RWPE2 (cell line): ENCODE results near the gene TRANK1.
"Not testable (repeated sequence)": the region's sequence is repeated elsewhere in the genome, so short reads cannot be mapped to it uniquely, and the experiment has no call there.

Experiments
- ATAC-seq: fragments of 200-7000 bp; cut with Tn5 transposase; 3 replicates; pipeline ENCODE4 v1.9.1; 2021; ENCODE audit warnings: low read depth
- DNase-seq: peaks from one replicate; pipeline ENCODE4 v3.0.0-alpha.2; 2020; ENCODE audit warnings: low spot score
- H3K27ac ChIP-seq: fragments of 450-650 bp; 2 replicates; pipeline ENCODE4 v1.5.1; 2017; ENCODE audit warnings: mild to moderate bottlenecking; ENCODE audit not compliant: poor library complexity, severe bottlenecking
- H3K27me3 ChIP-seq: fragments of 250-450 bp; sonication (Bioruptor Pico); 2 replicates; pipeline ENCODE4 v1.5.1; 2021; ENCODE audit warnings: mild to moderate bottlenecking, moderate library complexity; ENCODE audit not compliant: insufficient read depth, poor library complexity, severe bottlenecking
- H3K36me3 ChIP-seq: fragments of 250-450 bp; sonication (Bioruptor Pico); 2 replicates; pipeline ENCODE4 v1.5.1; 2020; ENCODE audit warnings: low read depth, mild to moderate bottlenecking, moderate library complexity
- H3K4me1 ChIP-seq: fragments of 250-450 bp; sonication (Bioruptor Pico); 2 replicates; pipeline ENCODE4 v1.5.1; 2021; ENCODE audit warnings: mild to moderate bottlenecking, moderate library complexity; ENCODE audit not compliant: insufficient read depth, poor library complexity, severe bottlenecking
- H3K4me3 ChIP-seq: fragments of 250-450 bp; sonication (Bioruptor Pico); 2 replicates; pipeline ENCODE4 v1.5.1; 2021; ENCODE audit warnings: mild to moderate bottlenecking, moderate library complexity; ENCODE audit not compliant: severe bottlenecking
- H3K9me3 ChIP-seq: fragments of 250-450 bp; sonication (Bioruptor Pico); 2 replicates; pipeline ENCODE4 v1.5.1; 2021; ENCODE audit warnings: mild to moderate bottlenecking, moderate library complexity; ENCODE audit not compliant: severe bottlenecking
- TF ChIP-seq, protein P1 (sequence below): fragments of 450-650 bp; IDR thresholded peaks from one replicate; pipeline ENCODE4 v1.5.1; 2017; ENCODE audit warnings: mild to moderate bottlenecking, moderate library complexity; ENCODE audit not compliant: poor library complexity, severe bottlenecking

TRANK1 gene

DNA sequence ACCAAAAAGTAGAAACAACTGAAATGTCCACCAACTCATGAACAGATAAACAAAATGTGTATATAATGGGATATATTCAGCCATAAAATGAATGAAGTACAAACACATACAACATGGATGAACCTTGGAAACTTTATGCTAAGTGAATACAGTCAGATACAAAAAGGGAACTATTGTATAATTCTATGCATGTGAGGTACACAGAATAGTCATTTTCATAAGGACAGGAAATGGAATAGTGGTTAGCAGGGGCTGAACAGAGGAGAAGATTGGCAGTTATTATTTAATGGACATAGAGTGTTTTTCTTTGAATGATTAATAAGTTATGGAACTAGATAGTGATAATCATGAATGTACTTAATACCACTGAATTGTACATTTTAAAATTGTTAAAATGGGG, 20.0 kb upstream of the TRANK1 start:
- no peaks in the 10 kb centered on the region for H3K27me3 ChIP-seq
- no peak for ATAC-seq
- TF ChIP-seq, protein P1, sequence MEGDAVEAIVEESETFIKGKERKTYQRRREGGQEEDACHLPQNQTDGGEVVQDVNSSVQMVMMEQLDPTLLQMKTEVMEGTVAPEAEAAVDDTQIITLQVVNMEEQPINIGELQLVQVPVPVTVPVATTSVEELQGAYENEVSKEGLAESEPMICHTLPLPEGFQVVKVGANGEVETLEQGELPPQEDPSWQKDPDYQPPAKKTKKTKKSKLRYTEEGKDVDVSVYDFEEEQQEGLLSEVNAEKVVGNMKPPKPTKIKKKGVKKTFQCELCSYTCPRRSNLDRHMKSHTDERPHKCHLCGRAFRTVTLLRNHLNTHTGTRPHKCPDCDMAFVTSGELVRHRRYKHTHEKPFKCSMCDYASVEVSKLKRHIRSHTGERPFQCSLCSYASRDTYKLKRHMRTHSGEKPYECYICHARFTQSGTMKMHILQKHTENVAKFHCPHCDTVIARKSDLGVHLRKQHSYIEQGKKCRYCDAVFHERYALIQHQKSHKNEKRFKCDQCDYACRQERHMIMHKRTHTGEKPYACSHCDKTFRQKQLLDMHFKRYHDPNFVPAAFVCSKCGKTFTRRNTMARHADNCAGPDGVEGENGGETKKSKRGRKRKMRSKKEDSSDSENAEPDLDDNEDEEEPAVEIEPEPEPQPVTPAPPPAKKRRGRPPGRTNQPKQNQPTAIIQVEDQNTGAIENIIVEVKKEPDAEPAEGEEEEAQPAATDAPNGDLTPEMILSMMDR: no peak

DNA sequence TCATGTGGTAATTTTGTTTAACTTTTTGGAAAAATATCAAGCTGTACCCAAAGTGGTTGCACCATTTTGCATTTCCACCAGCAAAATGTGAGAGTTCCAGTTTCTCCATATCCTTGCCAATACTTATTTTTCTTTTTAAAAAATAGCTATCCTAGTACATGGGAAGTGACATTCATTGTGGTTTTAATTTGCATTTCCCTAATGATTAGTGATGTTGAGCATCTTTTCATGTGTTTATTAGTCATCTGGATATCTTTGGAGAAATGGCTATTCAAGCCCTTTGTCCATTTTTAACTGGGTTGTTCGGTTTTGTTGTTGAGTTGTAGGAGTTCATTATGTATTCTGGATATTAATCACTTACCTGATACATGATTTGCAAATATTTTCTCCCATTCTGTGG, 19.5 kb upstream of the TRANK1 start:
- DNase-seq: no peak
- no peaks in the 10 kb centered on the region for H3K9me3 ChIP-seq
- H3K27ac ChIP-seq: no peak overlapping the region
- ATAC-seq: no peak
- H3K4me1 ChIP-seq: peaks cover 5% of the 10 kb centered on the region
- H3K4me3 ChIP-seq: no peak overlapping the region
- no peaks in the 10 kb centered on the region for H3K36me3 ChIP-seq
- no peaks in the 10 kb centered on the region for H3K27me3 ChIP-seq
- TF ChIP-seq, protein P1: no peak

More for the DNA sequence above, 20.0 kb upstream of the TRANK1 start:
- H3K36me3 ChIP-seq: no peaks in the 10 kb centered on the region
- peaks cover 6% of the 10 kb centered on the region for H3K4me1 ChIP-seq
- H3K27ac ChIP-seq: no peak overlapping the region
- no peak for DNase-seq
- no peak overlapping the region for H3K4me3 ChIP-seq
- H3K9me3 ChIP-seq: no peaks in the 10 kb centered on the region

DNA sequence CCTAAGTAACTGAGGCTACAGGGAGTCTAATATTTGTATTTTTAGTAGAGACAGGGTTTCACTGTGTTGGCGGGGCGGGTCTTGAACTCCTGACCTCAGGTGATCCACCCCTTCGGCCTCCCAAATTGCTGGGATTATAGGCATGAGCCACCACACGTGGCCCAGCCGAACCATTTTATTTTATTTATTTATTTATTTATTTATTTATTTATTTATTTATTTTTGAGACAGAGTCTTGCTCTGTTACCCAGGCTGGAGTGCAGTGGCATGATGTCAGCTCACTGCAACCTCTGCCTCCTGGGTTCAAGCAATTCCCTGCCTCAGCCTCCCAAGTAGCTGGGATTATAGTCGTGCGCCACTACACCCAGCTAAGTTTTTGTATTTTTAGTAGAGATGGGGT, 18.2 kb upstream of the TRANK1 start:
- not testable (repeated sequence) for H3K27ac ChIP-seq, H3K4me3 ChIP-seq, H3K27me3 ChIP-seq, H3K9me3 ChIP-seq, H3K4me1 ChIP-seq, DNase-seq, H3K36me3 ChIP-seq, ATAC-seq

DNA sequence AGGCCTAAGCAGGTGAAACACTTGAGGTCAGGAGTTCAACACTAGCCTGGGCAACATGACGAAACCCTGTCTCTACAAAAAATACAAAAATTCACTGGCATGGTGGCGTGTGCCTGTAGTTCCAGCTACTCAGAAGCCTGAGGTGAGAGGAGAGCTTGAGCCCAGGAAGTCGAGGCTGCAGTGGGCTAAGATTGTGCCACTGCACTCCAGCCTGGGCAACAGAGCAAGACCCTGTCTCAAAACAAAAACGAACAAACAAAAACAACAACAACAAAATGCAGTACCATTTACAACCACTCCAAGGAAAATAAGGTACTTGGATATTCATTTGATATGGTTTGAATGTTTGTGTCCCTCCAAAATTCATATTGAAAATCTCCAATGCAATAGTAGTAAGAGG, 15.6 kb upstream of the TRANK1 start:
- peaks cover 6% of the 10 kb centered on the region for H3K4me1 ChIP-seq
- ATAC-seq: no peak
- no peaks in the 10 kb centered on the region for H3K36me3 ChIP-seq
- no peak for DNase-seq
- H3K4me3 ChIP-seq: no peak overlapping the region
- H3K27ac ChIP-seq: no peak overlapping the region
- H3K27me3 ChIP-seq: no peaks in the 10 kb centered on the region
- TF ChIP-seq, protein P1: no peak
- no peaks in the 10 kb centered on the region for H3K9me3 ChIP-seq

DNA sequence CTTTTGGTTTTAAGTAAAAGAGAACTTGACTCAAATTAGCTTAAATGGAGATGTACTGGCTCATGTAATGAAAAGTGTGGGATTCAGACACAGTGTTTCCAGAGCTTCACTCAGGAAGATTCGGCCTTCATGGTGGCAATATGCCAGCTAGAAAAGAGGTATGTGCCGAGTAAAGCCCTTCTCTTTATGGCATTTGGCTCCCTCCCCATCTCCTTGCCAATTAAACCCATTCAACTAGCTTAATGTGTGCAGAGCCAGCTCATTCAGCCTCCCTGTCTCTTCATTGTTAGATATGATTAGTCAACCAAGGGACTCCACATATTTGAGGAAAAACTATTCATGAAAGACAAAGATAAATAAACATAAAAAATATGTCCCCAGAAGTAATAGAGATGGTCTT, 15.0 kb upstream of the TRANK1 start:
- Histone ChIP-seq H3K4me3 (no peak overlapping the region), H3K27ac (no peak overlapping the region), H3K36me3 (no peaks in the 10 kb centered on the region), H3K27me3 (no peaks in the 10 kb centered on the region), H3K9me3 (no peaks in the 10 kb centered on the region), H3K4me1 (peaks cover 6% of the 10 kb centered on the region)
- TF ChIP-seq, protein P1: no peak
- DNase-seq (no peak), ATAC-seq (no peak)
